ENCODE data around the gene TTC16. TPM values are rescaled to one million over a fixed set of nuclear protein-coding genes. Genes with fewer than 3 reads are reported as not detected.

Gene TTC16
- total and polyA plus RNA-seq, 2 experiments from 2014 or later: not detected

- Histone ChIP-seq H3K4me1 (ENCODE audit: insufficient read depth) (no peaks in the 10 kb centered on the region), H3K4me2 (no peak overlapping the region), H3K9me3 (ENCODE audit: low read depth) (no peaks in the 10 kb centered on the region), H2AFZ (no peak overlapping the region), H3K27me3 (peaks cover 35% of the 10 kb centered on the region), H3K4me3 (no peak overlapping the region), H3K27ac (no peak overlapping the region), H3K36me3 (replicated peaks; ENCODE audit: insufficient read depth, low read depth) (no peaks in the 10 kb centered on the region), H4K20me1 (ENCODE audit: insufficient read depth, poor library complexity, severe bottlenecking) (no peaks in the 10 kb centered on the region), H3K79me2 (no peaks in the 10 kb centered on the region), H3K9me2 (replicated peaks; ENCODE audit: insufficient read depth) (no peaks in the 10 kb centered on the region)
- 74% methylated on average over 5 of the region's 5 CpGs for WGBS (ENCODE audit: low lambda C conversion rate, missing lambda C conversion rate)
- TF ChIP-seq CTCF (IDR thresholded peaks at IDR 0.05; ENCODE audit: poor library complexity): no peak
- TF ChIP-seq EZH2 (IDR thresholded peaks at IDR 0.05; ENCODE audit: borderline replicate concordance): no peak
- TF ChIP-seq EZH2phosphoT487 (IDR thresholded peaks at IDR 0.05; ENCODE audit: low read depth, severe bottlenecking, unreplicated experiment): no peak
- DNase-seq (ENCODE audit: low spot score): no peak
These were observed 43.0 kb downstream of the TTC16 start for GRCh38 chr9:127758843-127759242.

- no peaks in the 10 kb centered on the region for H3K9me2 ChIP-seq (replicated peaks; ENCODE audit: insufficient read depth)
- H3K36me3 ChIP-seq (replicated peaks; ENCODE audit: insufficient read depth, low read depth): no peaks in the 10 kb centered on the region
- H3K79me2 ChIP-seq: no peaks in the 10 kb centered on the region
- no peak overlapping the region for H2AFZ ChIP-seq
- 81% methylated on average over 5 of the region's 5 CpGs for WGBS (ENCODE audit: low lambda C conversion rate, missing lambda C conversion rate)
- H3K4me2 ChIP-seq: no peak overlapping the region
- DNase-seq (ENCODE audit: low spot score): no peak
- no peaks in the 10 kb centered on the region for H3K9me3 ChIP-seq (ENCODE audit: low read depth)
- H4K20me1 ChIP-seq (ENCODE audit: insufficient read depth, poor library complexity, severe bottlenecking): no peaks in the 10 kb centered on the region
- no peaks in the 10 kb centered on the region for H3K4me1 ChIP-seq (ENCODE audit: insufficient read depth)
- H3K4me3 ChIP-seq: no peak overlapping the region
- H3K27me3 ChIP-seq: peaks cover 17% of the 10 kb centered on the region
- H3K27ac ChIP-seq: no peak overlapping the region
- TF ChIP-seq CTCF (IDR thresholded peaks at IDR 0.05; ENCODE audit: poor library complexity): no peak
- no peak for TF ChIP-seq EZH2phosphoT487 (IDR thresholded peaks at IDR 0.05; ENCODE audit: low read depth, severe bottlenecking, unreplicated experiment)
- no peak for TF ChIP-seq EZH2 (IDR thresholded peaks at IDR 0.05; ENCODE audit: borderline replicate concordance)
These were observed 45.2 kb downstream of the TTC16 start for GRCh38 chr9:127761061-127761460.

- 45% methylated on average over 5 of the region's 5 CpGs for WGBS (ENCODE audit: low lambda C conversion rate, missing lambda C conversion rate)
- H3K9me3 ChIP-seq (ENCODE audit: low read depth): no peaks in the 10 kb centered on the region
These were observed 45.6 kb downstream of the TTC16 start for GRCh38 chr9:127761491-127761956.

More at GRCh38 chr9:127761491-127761956, 45.6 kb downstream of the TTC16 start:
- H3K4me3 ChIP-seq: no peak overlapping the region
- no peak overlapping the region for H3K27ac ChIP-seq
- H3K9me2 ChIP-seq (replicated peaks; ENCODE audit: insufficient read depth): no peaks in the 10 kb centered on the region
- H3K4me2 ChIP-seq: no peak overlapping the region
- no peaks in the 10 kb centered on the region for H4K20me1 ChIP-seq (ENCODE audit: insufficient read depth, poor library complexity, severe bottlenecking)
- H3K27me3 ChIP-seq: peaks cover 13% of the 10 kb centered on the region
- no peak for DNase-seq (ENCODE audit: low spot score)
- no peaks in the 10 kb centered on the region for H3K36me3 ChIP-seq (replicated peaks; ENCODE audit: insufficient read depth, low read depth)
- no peak overlapping the region for H2AFZ ChIP-seq
- no peaks in the 10 kb centered on the region for H3K4me1 ChIP-seq (ENCODE audit: insufficient read depth)
- TF ChIP-seq CTCF (IDR thresholded peaks at IDR 0.05; ENCODE audit: poor library complexity) (no peak), EZH2 (IDR thresholded peaks at IDR 0.05; ENCODE audit: borderline replicate concordance) (no peak), EZH2phosphoT487 (IDR thresholded peaks at IDR 0.05; ENCODE audit: low read depth, severe bottlenecking, unreplicated experiment) (no peak)
- H3K79me2 ChIP-seq: no peaks in the 10 kb centered on the region

Measured in hepatocyte (in vitro differentiated cells).